ENCODE results near the gene ZNF444. TPM values are rescaled to one million over a fixed set of nuclear protein-coding genes. Genes with fewer than 3 reads are reported as not detected.
A peak's percentile ranks its signal among the peaks of the same experiment; 100 is the strongest.

Gene ZNF444
- total and polyA plus RNA-seq, 4 donors = 27.8 to 55.5 (median 41.6) TPM

GRCh38 chr19:56111601-56112312, 29.3 kb upstream of the ZNF444 start:
- Histone ChIP-seq H3K4me1 (ENCODE audit: control insufficient read depth in 5 of 5, insufficient read depth in 5 of 5, low read length in 5 of 5) (peaks cover 28 to 53% (median 49%) of the 10 kb centered on the region in 5 donors), H3K27me3 (ENCODE audit: control insufficient read depth in 3 of 3, insufficient read depth in 3 of 3, low read length in 2 of 3) (no peaks in the 10 kb centered on the region), H3K9me3 (ENCODE audit: control insufficient read depth in 4 of 4, insufficient read depth in 3 of 4, low read length in 3 of 4) (no peaks in the 10 kb centered on the region), H3K27ac (ENCODE audit: low read depth in 1 of 2, low read length in 1 of 2) (peak overlapping the region in 1 of 2 donors; percentile 69), H3K4me3 (no peak overlapping the region), H3K9ac (ENCODE audit: insufficient read depth in 1 of 2, low read length in 2 of 2) (no peak overlapping the region), H3K36me3 (ENCODE audit: control insufficient read depth in 4 of 4, insufficient read depth in 4 of 4, low read length in 4 of 4) (peaks cover 0 to 3% (median 0%) of the 10 kb centered on the region in 4 donors)
- peak in 1 of 3 donors; percentile 26 for DNase-seq
- no peak for TF ChIP-seq CTCF (IDR thresholded peaks at IDR 0.05; ENCODE audit: control extremely low read depth, extremely low read depth)
- ATAC-seq (ENCODE audit: insufficient read depth, low FRiP score) = peak; percentile 48
- 25 to 37% methylated on average over 24 of the region's 24 CpGs for WGBS, 2 donors

- no peaks in the 10 kb centered on the region for H3K27me3 ChIP-seq (ENCODE audit: control insufficient read depth in 3 of 3, insufficient read depth in 3 of 3, low read length in 2 of 3)
- 29 to 33% methylated on average over 10 of the region's 10 CpGs for WGBS, 2 donors
- H3K9me3 ChIP-seq (ENCODE audit: control insufficient read depth in 4 of 4, insufficient read depth in 3 of 4, low read length in 3 of 4) = no peaks in the 10 kb centered on the region
- no peak overlapping the region for H3K4me3 ChIP-seq
- peak overlapping the region in 1 of 2 donors; percentile 69 for H3K27ac ChIP-seq (ENCODE audit: low read depth in 1 of 2, low read length in 1 of 2)
- no peak overlapping the region for H3K9ac ChIP-seq (ENCODE audit: insufficient read depth in 1 of 2, low read length in 2 of 2)
- peaks cover 0 to 3% (median 0%) of the 10 kb centered on the region in 4 donors for H3K36me3 ChIP-seq (ENCODE audit: control insufficient read depth in 4 of 4, insufficient read depth in 4 of 4, low read length in 4 of 4)
- DNase-seq (no peak), ATAC-seq (ENCODE audit: insufficient read depth, low FRiP score) (no peak)
- no peak for TF ChIP-seq CTCF (IDR thresholded peaks at IDR 0.05; ENCODE audit: control extremely low read depth, extremely low read depth)
- H3K4me1 ChIP-seq (ENCODE audit: control insufficient read depth in 5 of 5, insufficient read depth in 5 of 5, low read length in 5 of 5) = peaks cover 28 to 53% (median 49%) of the 10 kb centered on the region in 5 donors
Measured at GRCh38 chr19:56112313-56112709, 28.8 kb upstream of the ZNF444 start.

- H3K4me1 ChIP-seq (ENCODE audit: control insufficient read depth in 5 of 5, insufficient read depth in 5 of 5, low read length in 5 of 5) = peaks cover 25 to 53% (median 49%) of the 10 kb centered on the region in 5 donors
- no peaks in the 10 kb centered on the region for H3K27me3 ChIP-seq (ENCODE audit: control insufficient read depth in 3 of 3, insufficient read depth in 3 of 3, low read length in 2 of 3)
- 40 to 64% methylated on average over 20 of the region's 20 CpGs for WGBS, 2 donors
- ATAC-seq (ENCODE audit: insufficient read depth, low FRiP score) = no peak
- DNase-seq = no peak
- H3K9ac ChIP-seq (ENCODE audit: insufficient read depth in 1 of 2, low read length in 2 of 2) = no peak overlapping the region
- TF ChIP-seq CTCF (IDR thresholded peaks at IDR 0.05; ENCODE audit: control extremely low read depth, extremely low read depth) = no peak
- H3K36me3 ChIP-seq (ENCODE audit: control insufficient read depth in 4 of 4, insufficient read depth in 4 of 4, low read length in 4 of 4) = peaks cover 0 to 3% (median 0%) of the 10 kb centered on the region in 4 donors
- no peaks in the 10 kb centered on the region for H3K9me3 ChIP-seq (ENCODE audit: control insufficient read depth in 4 of 4, insufficient read depth in 3 of 4, low read length in 3 of 4)
- H3K27ac ChIP-seq (ENCODE audit: low read depth in 1 of 2, low read length in 1 of 2) = peak overlapping the region in 1 of 2 donors; percentile 27
- H3K4me3 ChIP-seq = no peak overlapping the region
Measured at GRCh38 chr19:56113074-56113632, 27.9 kb upstream of the ZNF444 start.
